GM18861 (cell line): ENCODE measurements around the gene CFAP70.
"Not testable (repeated sequence)": the region's sequence is repeated elsewhere in the genome, so short reads cannot be mapped to it uniquely, and the experiment has no call there.

Experiments
- ATAC-seq: cut with Tn5 transposase; IDR thresholded peaks from one replicate; pipeline ENCODE4 v1.9.1; 2021; ENCODE audit not compliant: unreplicated experiment

The CFAP70 gene

GRCh38 chr10:73358331-73359279 lies at the start of gene CFAP70:
Gene CFAP70 (minus strand): TSS chr10:73358864. CDS start chr10:73354796, 4,068 bp downstream.
- ATAC-seq = peak; percentile 77

GRCh38 chr10:73408061-73408460 lies 49.4 kb upstream of the CFAP70 start:
- no peak for ATAC-seq

GRCh38 chr10:73407495-73407894 lies 48.8 kb upstream of the CFAP70 start:
- ATAC-seq = no peak

GRCh38 chr10:73406846-73407245 lies 48.2 kb upstream of the CFAP70 start:
- no peak for ATAC-seq

- no peak for ATAC-seq
Observed at GRCh38 chr10:73405556-73405955, 46.9 kb upstream of the CFAP70 start.

- no peak for ATAC-seq
Observed at GRCh38 chr10:73404690-73405089, 46.0 kb upstream of the CFAP70 start.

GRCh38 chr10:73401636-73402035 lies 43.0 kb upstream of the CFAP70 start:
- no peak for ATAC-seq

GRCh38 chr10:73399063-73399462 lies 40.4 kb upstream of the CFAP70 start:
- ATAC-seq = no peak

GRCh38 chr10:73398024-73398423 lies 39.4 kb upstream of the CFAP70 start:
- ATAC-seq = no peak

- not testable (repeated sequence) for ATAC-seq
Observed at GRCh38 chr10:73394325-73394724, 35.7 kb upstream of the CFAP70 start.

- ATAC-seq = no peak
Observed at GRCh38 chr10:73388228-73388627, 29.6 kb upstream of the CFAP70 start.

- no peak for ATAC-seq
Observed at GRCh38 chr10:73386583-73386982, 27.9 kb upstream of the CFAP70 start.

GRCh38 chr10:73379064-73379748 lies 20.5 kb upstream of the CFAP70 start:
- ATAC-seq = no peak

GRCh38 chr10:73376679-73377078 lies 18.0 kb upstream of the CFAP70 start:
- ATAC-seq = no peak

GRCh38 chr10:73368238-73368637 lies 9.6 kb upstream of the CFAP70 start:
- ATAC-seq = no peak

GRCh38 chr10:73366381-73367298 lies 8.0 kb upstream of the CFAP70 start:
- ATAC-seq = no peak

GRCh38 chr10:73364964-73365363 lies 6.3 kb upstream of the CFAP70 start:
- no peak for ATAC-seq

GRCh38 chr10:73359492-73359891 lies 828 bp upstream of the CFAP70 start:
- ATAC-seq = no peak

GRCh38 chr10:73357821-73358220 lies 843 bp downstream of the CFAP70 start:
- ATAC-seq = no peak

GRCh38 chr10:73357166-73357565 lies 1.5 kb downstream of the CFAP70 start:
- no peak for ATAC-seq

GRCh38 chr10:73344269-73344668 lies 14.4 kb downstream of the CFAP70 start:
- no peak for ATAC-seq
